Activated naive CD8-positive, alpha-beta T cell (primary cell): ENCODE measurements around the gene CENPP.
A peak's percentile ranks its signal among the peaks of the same experiment; 100 is the strongest.

ENCODE experiments used
- H3K27ac Mint-ChIP-seq: one replicate; pipeline ENCODE4 v1.8.0; 2021; ENCODE audit warnings: mixed read lengths
- H3K27me3 Mint-ChIP-seq: one replicate; pipeline ENCODE4 v1.8.0; 2021; ENCODE audit warnings: mixed read lengths
- H3K36me3 Mint-ChIP-seq: one replicate; pipeline ENCODE4 v1.8.0; 2021; ENCODE audit warnings: mixed read lengths
- H3K4me1 Mint-ChIP-seq: one replicate; pipeline ENCODE4 v1.8.0; 2021; ENCODE audit warnings: low read depth, mixed read lengths
- H3K4me3 Mint-ChIP-seq: one replicate; pipeline ENCODE4 v1.8.0; 2021; ENCODE audit warnings: mild to moderate bottlenecking, mixed read lengths
- H3K9me3 Mint-ChIP-seq: one replicate; pipeline ENCODE4 v1.8.0; 2021; ENCODE audit warnings: low read depth, mixed read lengths

Gene CENPP

DNA sequence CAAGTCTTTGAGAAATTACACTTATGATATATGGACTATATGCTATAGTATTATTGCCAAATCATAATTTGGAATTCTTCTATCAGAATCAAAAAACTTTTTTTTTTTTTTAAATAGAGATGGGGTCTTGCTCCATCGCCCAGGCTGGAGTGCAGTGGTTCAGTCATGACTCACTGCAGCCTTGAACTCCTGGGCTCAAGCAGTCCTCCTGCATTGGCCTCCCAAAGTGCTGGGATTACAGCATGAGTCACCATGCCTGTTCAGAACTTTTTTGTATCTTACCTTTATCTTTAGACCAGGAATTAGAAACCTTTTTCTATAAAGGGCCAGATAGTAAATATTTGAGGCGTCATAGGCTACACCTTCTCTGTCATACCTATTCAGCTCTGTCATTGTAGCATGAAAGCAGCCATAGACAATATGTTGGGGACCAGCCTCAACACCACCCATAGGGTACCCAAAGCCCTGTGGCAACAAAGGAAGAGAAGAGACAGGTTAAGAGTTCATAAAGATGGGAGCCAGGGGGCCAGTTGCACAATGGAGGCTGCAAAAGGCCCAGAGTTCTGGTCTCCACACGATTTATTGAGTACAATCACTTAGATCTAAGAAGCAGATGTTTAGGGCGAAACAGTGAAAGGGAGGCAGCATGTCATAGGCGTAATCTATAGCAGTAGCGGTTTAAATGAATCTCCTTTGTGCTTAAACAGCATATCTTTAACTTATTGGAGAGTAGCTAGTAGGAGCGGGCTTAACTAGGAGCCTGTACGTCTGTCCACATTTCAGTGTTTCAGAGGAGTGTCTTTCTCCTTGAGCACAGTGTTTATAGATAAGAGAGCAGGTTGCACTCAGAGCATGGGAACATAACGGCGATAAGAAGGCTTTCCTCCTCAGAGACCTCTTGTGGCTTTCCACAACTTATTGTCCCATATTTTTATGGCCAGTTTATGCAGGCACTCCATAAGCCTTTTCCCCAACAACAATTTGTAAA, 197.5 kb downstream of the CENPP start:
- Mint-ChIP-seq H3K4me1 (no peaks in the 10 kb centered on the region), H3K9me3 (no peaks in the 10 kb centered on the region), H3K27me3 (no peaks in the 10 kb centered on the region), H3K4me3 (no peak overlapping the region), H3K27ac (no peak overlapping the region), H3K36me3 (peaks cover 2% of the 10 kb centered on the region)

DNA sequence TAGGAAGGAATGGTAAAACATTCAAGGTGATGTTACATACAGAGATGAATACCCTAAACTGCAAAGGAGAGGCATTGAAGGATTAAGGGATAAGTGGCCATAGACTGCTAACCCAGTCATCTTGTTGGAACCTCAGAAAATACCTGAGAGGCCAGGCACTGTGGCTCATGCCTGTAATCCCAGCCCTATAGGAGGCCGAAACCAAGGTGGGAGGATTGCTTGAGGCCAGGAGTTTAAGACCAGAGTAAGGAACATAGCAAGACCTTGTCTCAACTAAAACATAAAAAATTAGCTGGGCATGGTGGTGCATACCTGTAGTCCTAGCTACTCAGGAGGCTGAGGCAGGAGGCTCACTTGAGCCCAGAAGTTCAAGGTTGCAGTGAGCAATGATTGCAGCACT, 199.1 kb downstream of the CENPP start:
- no peak overlapping the region for H3K4me3 Mint-ChIP-seq
- peaks cover 2% of the 10 kb centered on the region for H3K36me3 Mint-ChIP-seq
- no peaks in the 10 kb centered on the region for H3K9me3 Mint-ChIP-seq
- no peaks in the 10 kb centered on the region for H3K4me1 Mint-ChIP-seq
- no peak overlapping the region for H3K27ac Mint-ChIP-seq
- H3K27me3 Mint-ChIP-seq: no peaks in the 10 kb centered on the region

GRCh38 chr9:92525306-92525705, 199.6 kb downstream of the CENPP start:
- Mint-ChIP-seq H3K4me1 (no peaks in the 10 kb centered on the region), H3K9me3 (no peaks in the 10 kb centered on the region), H3K27me3 (no peaks in the 10 kb centered on the region), H3K36me3 (peaks cover 2% of the 10 kb centered on the region), H3K4me3 (no peak overlapping the region), H3K27ac (no peak overlapping the region)

GRCh38 chr9:92527291-92527828, 201.6 kb downstream of the CENPP start:
- no peaks in the 10 kb centered on the region for H3K4me1 Mint-ChIP-seq
- no peak overlapping the region for H3K4me3 Mint-ChIP-seq
- H3K27me3 Mint-ChIP-seq: no peaks in the 10 kb centered on the region
- peaks cover 7% of the 10 kb centered on the region for H3K9me3 Mint-ChIP-seq
- H3K27ac Mint-ChIP-seq: no peak overlapping the region
- H3K36me3 Mint-ChIP-seq: peaks cover 8% of the 10 kb centered on the region

- Mint-ChIP-seq H3K9me3 (peaks cover 9% of the 10 kb centered on the region), H3K27me3 (no peaks in the 10 kb centered on the region), H3K4me1 (no peaks in the 10 kb centered on the region), H3K4me3 (no peak overlapping the region), H3K36me3 (peaks cover 10% of the 10 kb centered on the region), H3K27ac (peak overlapping the region; percentile 7)
These were observed 202.2 kb downstream of the CENPP start for GRCh38 chr9:92527832-92528521.

DNA sequence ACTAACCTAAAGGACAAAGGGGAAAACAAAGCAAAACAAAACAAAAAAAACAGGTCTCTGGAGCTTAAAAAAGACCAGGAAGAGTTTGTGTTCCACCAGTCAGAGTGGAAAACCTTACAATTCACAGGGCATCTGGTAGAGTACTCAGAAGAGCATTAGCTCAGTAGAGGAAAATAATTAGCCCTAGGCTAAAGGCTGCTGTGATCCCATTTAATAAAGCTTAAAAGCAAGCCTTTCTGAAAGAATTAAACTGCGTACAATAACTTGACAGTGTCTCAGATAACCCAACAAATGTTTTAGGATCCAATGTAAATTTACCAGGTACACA, 202.7 kb downstream of the CENPP start:
- no peaks in the 10 kb centered on the region for H3K4me1 Mint-ChIP-seq
- H3K27ac Mint-ChIP-seq: no peak overlapping the region
- H3K27me3 Mint-ChIP-seq: no peaks in the 10 kb centered on the region
- H3K36me3 Mint-ChIP-seq: peaks cover 10% of the 10 kb centered on the region
- H3K4me3 Mint-ChIP-seq: no peak overlapping the region
- peaks cover 9% of the 10 kb centered on the region for H3K9me3 Mint-ChIP-seq

- Mint-ChIP-seq H3K4me3 (no peak overlapping the region), H3K36me3 (peaks cover 10% of the 10 kb centered on the region), H3K27ac (no peak overlapping the region), H3K4me1 (no peaks in the 10 kb centered on the region), H3K27me3 (no peaks in the 10 kb centered on the region), H3K9me3 (peaks cover 9% of the 10 kb centered on the region)
These were observed 203.4 kb downstream of the CENPP start for GRCh38 chr9:92529124-92529523.

- Mint-ChIP-seq H3K4me3 (no peak overlapping the region), H3K9me3 (peaks cover 9% of the 10 kb centered on the region), H3K4me1 (no peaks in the 10 kb centered on the region), H3K36me3 (peaks cover 10% of the 10 kb centered on the region), H3K27me3 (no peaks in the 10 kb centered on the region), H3K27ac (no peak overlapping the region)
These were observed 205.1 kb downstream of the CENPP start for GRCh38 chr9:92530893-92531292.

DNA sequence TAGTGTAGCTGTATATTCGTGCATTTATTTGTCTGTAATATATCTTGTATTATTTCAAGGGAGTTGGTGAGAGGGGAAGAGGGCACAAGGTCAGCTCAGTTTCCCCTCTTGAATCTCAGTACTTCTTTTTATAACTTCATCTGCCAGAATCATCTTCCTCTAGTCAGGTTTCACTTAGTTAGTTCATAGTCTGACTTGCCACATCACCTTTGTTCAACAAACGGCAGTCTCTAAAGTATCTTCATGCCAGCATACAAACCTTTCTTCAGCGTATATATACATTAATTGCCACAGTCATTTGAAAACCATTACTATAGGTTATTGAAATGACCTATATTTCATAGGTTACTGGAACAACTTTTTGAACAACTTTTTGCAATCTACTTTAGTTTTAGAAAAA, 208.5 kb downstream of the CENPP start:
- Mint-ChIP-seq H3K27me3 (no peaks in the 10 kb centered on the region), H3K4me1 (no peaks in the 10 kb centered on the region), H3K4me3 (no peak overlapping the region), H3K9me3 (peaks cover 9% of the 10 kb centered on the region), H3K27ac (no peak overlapping the region), H3K36me3 (peaks cover 7% of the 10 kb centered on the region)

DNA sequence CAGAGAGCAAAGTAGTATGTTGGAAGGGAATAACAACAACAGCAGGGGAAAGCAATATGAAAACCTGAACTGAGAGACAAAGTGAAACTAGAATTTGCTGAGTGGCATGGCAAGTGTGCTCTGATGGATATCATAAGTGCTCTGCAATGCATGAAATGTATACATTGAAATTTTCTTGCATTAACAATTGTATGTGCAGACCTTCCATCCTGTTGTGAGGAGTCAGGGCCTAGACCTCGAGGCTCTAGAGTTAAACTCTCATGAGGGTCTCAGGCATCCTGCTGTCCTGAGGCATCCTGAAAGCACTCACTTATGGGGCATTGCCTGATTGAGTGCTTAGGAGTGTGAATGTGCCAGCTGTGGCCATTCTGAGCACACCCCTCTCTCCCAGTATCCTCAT, 208.9 kb downstream of the CENPP start:
- Mint-ChIP-seq H3K4me1 (no peaks in the 10 kb centered on the region), H3K27me3 (no peaks in the 10 kb centered on the region), H3K36me3 (peaks cover 7% of the 10 kb centered on the region), H3K9me3 (peaks cover 9% of the 10 kb centered on the region), H3K4me3 (no peak overlapping the region), H3K27ac (no peak overlapping the region)

GRCh38 chr9:92535940-92536850, 210.4 kb downstream of the CENPP start, which contains the start of gene ECM2:
Gene ECM2 (minus strand): TSS chr9:92535990. CDS start chr9:92522866, 13,124 bp downstream.
- Mint-ChIP-seq H3K27ac (no peak within 1 kb of the TSS), H3K9me3 (peaks cover 9% of the 10 kb centered on the region), H3K4me1 (no peaks in the 10 kb centered on the region), H3K36me3 (peaks cover 7% of the 10 kb centered on the region), H3K27me3 (no peaks in the 10 kb centered on the region), H3K4me3 (no peak within 1 kb of the TSS)

- no peaks in the 10 kb centered on the region for H3K4me1 Mint-ChIP-seq
- H3K4me3 Mint-ChIP-seq: no peak overlapping the region
- H3K27me3 Mint-ChIP-seq: no peaks in the 10 kb centered on the region
- no peaks in the 10 kb centered on the region for H3K9me3 Mint-ChIP-seq
- no peaks in the 10 kb centered on the region for H3K36me3 Mint-ChIP-seq
- H3K27ac Mint-ChIP-seq: no peak overlapping the region
These were observed 212.8 kb downstream of the CENPP start for GRCh38 chr9:92538541-92538940.

- Mint-ChIP-seq H3K36me3 (peaks cover 2% of the 10 kb centered on the region), H3K4me3 (no peak overlapping the region), H3K4me1 (no peaks in the 10 kb centered on the region), H3K9me3 (no peaks in the 10 kb centered on the region), H3K27ac (no peak overlapping the region), H3K27me3 (no peaks in the 10 kb centered on the region)
These were observed 218.2 kb downstream of the CENPP start for GRCh38 chr9:92543972-92544371.

DNA sequence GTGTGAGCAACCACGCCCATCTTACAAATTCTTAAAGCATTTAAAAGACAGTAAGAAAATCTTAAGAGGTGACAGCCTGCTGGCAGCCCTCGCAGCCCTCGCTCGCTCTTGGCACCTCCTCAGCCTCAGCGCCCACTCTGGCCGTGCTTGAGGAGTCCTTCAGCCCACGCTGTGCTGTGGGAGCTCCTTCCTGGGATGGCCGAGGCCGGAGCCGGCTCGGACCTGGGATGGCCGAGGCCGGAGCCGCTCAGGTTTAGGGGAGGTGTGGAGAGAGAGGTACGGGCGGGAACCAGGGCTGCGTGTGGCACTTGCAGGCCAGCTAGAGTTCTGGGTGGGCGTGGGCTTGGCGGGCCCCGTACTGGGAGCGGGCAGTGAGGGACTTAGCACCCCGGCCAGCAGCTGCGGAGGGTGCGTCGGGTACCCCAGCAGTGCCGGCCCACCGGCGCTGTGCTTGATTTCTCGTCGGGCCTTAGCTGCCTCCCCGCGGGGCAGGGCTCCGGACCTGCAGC, 219.3 kb downstream of the CENPP start:
- H3K4me1 Mint-ChIP-seq: no peaks in the 10 kb centered on the region
- H3K4me3 Mint-ChIP-seq: no peak overlapping the region

More for the DNA sequence above, 219.3 kb downstream of the CENPP start:
- H3K27me3 Mint-ChIP-seq: no peaks in the 10 kb centered on the region
- no peaks in the 10 kb centered on the region for H3K9me3 Mint-ChIP-seq
- H3K27ac Mint-ChIP-seq: no peak overlapping the region
- peaks cover 2% of the 10 kb centered on the region for H3K36me3 Mint-ChIP-seq
